Renal pelvis (tissue), 4 donors: Measurements from ENCODE around the gene CPED1. TPM values are rescaled to one million over a fixed set of nuclear protein-coding genes. Genes with fewer than 3 reads are reported as not detected.
A peak's percentile ranks its signal among the peaks of the same experiment; 100 is the strongest.
"Not testable (repeated sequence)": the region's sequence is repeated elsewhere in the genome, so short reads cannot be mapped to it uniquely, and the experiment has no call there.

Experiments used
- DNase-seq: peaks from one replicate; pipeline ENCODE4 v3.0.0-alpha.2; 2013
- polyA plus RNA-seq, 3 donors: library from polyadenylated mRNA; unstranded; fragments of 120-200 nt; gene quantifications; one replicate each; pipeline ENCODE4 v1.2.1, GENCODE V29; 2013; ENCODE audit not compliant: insufficient read length in 3 of 3

CPED1 gene
- polyA plus RNA-seq, 3 donors, result 30.1 to 43.3 (median 35.6) TPM

DNA sequence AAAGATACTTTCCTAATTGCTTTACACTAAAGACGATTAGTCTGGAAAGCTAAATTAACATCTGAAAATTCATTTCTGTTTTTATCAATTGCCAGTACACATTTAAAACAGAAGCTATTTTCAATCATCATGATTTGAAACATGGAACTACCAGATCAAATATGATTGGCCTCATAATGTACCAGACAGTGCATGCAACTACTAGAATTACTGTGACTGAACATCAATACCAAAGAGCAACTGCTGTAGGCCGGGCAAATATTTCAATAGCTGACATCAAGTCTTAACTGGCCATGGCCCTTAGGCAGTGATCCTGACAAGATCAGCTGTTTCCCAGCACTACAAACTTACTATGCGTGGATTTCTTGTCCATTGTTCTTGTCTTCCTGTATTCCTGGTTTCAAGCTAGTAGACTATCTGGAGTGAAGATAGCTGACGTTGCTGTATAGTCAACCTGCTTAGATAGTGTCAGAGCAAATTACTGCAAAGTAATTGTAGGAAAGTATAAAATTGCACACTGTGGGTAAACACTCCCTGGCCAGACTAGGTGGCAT lies 318.6 kb downstream of the CPED1 start:
- no peak for DNase-seq

- DNase-seq, result no peak
Observed at GRCh38 chr7:121313220-121313792, 324.8 kb downstream of the CPED1 start.

DNA sequence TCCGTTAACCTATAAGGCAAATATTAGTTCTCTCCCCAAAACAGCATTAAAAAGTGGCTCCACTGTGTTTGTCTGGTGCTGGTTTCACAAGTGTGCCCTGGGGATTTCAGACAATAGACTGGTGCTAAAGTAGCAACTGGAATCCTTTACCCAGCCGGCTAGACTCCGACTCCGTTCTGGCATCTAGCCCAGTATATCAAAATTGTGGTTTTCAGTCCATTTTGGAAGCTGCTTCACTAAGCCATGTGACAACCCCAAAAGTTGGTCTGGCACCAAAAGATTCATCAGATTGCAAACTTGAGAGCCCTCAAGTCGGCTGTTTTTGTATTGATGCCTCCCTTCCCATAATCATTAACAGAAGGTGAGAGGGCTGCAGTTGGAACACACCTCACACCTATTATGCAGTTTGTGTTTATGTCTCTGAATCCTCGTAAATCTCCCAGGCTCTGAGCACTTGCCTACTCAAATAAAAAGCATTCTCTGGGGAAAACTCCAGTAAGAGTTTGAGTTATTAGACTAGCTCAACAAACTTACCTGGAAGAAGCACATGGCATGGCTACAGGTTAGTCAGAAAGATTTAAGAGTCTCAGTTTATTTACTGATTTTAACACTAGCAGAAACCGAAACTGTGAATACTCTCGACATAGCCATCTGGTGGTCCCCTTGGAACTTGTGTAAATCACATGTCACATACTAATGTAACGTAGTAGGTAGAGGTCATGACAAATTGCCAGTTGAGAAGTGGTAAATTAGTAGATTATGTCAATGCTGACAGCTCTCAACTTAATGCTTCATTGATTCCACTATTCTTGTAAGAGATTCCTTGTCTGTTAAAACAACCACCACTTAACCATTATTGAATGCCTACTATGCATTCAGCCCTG lies 325.5 kb downstream of the CPED1 start:
- DNase-seq, result peak; percentile 20

- not testable (repeated sequence) for DNase-seq
Observed at GRCh38 chr7:121315170-121315569, 326.7 kb downstream of the CPED1 start.

DNA sequence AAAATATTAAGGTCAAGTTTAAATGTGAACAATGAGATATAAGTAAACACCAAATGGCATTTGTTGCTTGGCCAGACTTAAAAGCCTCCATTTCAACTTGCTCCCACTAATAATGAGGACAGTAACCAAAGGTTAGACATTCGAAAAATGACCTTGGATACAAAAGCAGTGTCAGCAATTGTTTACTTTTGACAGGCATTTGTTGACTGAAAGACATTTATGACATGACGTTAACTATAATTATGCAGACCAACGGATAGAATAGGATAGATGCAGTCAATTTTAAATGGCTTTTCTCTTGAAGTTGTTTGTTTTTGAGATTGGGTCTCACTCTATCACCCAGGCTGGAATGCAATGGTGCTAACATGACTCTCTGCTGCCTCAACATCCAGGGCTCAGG lies 333.9 kb downstream of the CPED1 start:
- no peak for DNase-seq

DNA sequence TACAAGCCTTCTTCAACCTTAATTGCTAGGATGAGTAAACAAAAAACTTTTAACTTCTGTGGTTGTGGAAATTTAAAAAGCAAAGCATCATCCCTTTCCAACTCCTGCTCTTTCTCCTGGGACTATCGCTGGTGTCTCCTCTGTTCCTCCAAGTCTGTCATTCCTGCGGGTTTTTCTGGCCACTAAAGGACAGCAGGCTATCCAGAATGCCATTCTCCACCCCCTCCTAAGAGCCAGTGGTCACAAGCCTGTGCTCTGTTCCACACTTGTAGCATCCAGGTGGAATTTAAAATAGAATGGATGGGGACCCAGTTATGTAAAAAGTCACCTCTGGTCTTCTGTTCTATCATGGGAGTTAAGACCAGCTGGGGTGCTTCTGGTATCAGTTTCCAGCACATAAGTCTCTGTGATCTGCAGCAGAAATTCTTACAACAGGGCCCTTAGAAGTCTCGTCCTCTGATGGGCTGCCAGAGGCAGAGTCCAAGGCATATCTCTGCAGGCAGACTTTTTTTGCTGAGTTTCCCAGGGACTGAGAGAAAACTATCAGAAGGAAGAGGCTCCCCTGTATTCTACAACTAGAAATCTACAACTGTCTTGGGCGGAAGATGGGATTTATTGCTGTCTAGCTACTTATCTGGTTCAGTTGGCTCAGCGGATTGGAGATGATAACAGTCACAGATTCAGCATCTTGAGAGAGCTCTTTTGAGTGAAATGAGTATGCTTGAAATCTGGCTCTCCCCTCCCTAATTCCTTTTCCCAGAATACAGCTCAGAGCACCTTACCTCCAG lies 335.2 kb downstream of the CPED1 start:
- DNase-seq, result no peak

- DNase-seq, result no peak
Observed at GRCh38 chr7:121327671-121328070, 339.2 kb downstream of the CPED1 start.

GRCh38 chr7:121328508-121329190 lies 340.1 kb downstream of the CPED1 start, which contains the start of gene WNT16:
TSS of gene WNT16 (plus strand) at chr7:121329000. CDS start at chr7:121329293, 293 bp downstream.
- DNase-seq, result no peak

DNA sequence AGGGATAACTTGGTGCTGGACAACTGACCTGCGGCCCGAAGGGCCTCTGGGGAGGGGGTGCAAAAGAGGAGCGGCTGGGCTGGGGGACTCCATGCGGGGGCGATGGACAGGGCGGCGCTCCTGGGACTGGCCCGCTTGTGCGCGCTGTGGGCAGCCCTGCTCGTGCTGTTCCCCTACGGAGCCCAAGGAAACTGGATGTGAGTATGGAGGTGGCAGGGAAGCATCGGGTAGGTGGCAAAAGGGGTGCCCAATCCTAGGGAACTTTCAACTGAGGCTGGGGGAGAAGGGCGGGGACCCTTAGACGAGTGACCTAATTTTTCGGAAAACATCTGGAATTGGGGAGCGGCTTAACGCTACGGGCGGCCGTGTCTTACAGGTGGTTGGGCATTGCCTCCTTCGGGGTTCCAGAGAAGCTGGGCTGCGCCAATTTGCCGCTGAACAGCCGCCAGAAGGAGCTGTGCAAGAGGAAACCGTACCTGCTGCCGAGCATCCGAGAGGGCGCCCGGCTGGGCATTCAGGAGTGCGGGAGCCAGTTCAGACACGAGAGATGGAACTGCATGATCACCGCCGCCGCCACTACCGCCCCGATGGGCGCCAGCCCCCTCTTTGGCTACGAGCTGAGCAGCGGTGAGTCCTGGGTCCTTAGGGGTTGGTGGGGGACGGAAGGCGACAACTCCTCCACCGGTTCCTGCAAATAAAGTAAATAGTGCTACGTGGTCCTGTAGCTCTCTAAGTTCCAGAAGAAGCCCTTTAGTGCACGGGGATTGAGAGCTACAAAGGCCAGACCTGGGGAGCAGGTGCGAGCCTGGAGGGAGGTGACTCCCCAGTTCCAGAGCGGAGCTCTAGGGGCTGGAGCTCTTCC lies 340.9 kb downstream of the CPED1 start:
- DNase-seq, result peak; percentile 8

- DNase-seq, result peak; percentile 8
Observed at GRCh38 chr7:121330053-121330833, 341.7 kb downstream of the CPED1 start.

DNA sequence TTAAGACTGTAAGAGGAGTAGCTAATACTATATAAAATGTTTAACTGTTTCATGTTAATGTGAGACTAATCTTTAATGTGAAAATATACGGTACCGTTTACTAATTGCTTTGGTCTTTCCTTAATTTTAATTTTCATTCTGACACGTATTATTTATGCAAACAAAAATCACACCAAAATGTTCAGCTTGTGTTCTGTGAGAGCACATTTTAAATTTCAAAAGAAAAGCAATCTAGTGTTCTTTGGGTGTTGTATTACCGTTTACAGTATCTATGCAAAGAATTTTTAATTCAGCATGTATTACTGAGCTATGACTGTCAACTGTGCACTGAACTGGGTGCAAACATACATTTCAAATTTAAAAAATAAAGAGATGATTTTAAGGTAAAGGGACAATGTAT lies 342.5 kb downstream of the CPED1 start:
- no peak for DNase-seq

DNA sequence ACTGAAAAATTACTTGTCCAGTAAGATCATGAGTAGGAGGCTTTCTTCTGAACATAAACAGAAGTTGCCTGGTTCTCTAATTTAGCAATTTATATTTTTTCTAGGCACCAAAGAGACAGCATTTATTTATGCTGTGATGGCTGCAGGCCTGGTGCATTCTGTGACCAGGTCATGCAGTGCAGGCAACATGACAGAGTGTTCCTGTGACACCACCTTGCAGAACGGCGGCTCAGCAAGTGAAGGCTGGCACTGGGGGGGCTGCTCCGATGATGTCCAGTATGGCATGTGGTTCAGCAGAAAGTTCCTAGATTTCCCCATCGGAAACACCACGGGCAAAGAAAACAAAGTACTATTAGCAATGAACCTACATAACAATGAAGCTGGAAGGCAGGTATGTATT lies 343.1 kb downstream of the CPED1 start:
- DNase-seq, result no peak

- no peak for DNase-seq
Observed at GRCh38 chr7:121334376-121334775, 345.9 kb downstream of the CPED1 start.

DNA sequence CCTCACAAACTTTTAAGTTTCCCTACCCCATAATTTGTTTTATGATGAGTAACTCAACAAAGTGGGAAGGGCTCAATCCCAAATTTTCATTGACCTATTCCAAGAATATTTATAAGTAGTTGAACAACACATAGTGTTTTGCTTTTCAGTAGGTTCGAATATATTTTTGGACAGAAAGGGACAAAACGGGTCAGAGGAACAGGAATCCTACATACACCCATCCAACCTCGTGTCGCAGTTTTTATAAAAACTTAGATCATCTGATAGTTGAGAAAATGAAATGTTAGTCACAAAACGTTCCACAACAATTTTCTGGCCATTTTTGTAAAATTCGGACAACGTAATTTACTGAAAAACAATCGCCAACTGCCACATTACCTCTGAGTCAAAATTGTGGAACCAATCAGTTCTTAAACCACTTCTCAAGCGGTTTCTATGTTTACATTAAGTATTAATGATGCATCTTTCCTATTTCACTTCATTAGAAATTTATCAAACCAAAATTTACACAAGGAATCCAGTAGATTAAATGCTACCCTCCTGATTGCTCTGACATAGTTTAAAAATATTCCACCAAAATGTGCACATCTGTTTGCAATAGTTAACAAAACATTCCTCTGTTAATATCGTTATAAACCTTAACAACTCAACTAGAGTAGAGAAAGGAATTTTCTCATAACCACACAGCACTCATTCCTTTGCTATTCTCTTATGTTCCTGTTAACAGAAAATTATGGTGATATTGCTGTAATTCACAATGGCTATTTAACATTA lies 346.6 kb downstream of the CPED1 start:
- DNase-seq, result no peak

- no peak for DNase-seq
Observed at GRCh38 chr7:121336579-121336978, 348.1 kb downstream of the CPED1 start.

- DNase-seq, result no peak
Observed at GRCh38 chr7:121337398-121337797, 348.9 kb downstream of the CPED1 start.

- no peak for DNase-seq
Observed at GRCh38 chr7:121339082-121339481, 350.6 kb downstream of the CPED1 start.

- no peak for DNase-seq
Observed at GRCh38 chr7:121341933-121342332, 353.4 kb downstream of the CPED1 start.

- DNase-seq, result no peak
Observed at GRCh38 chr7:121342631-121343030, 354.1 kb downstream of the CPED1 start.
